ENCODE measurements around the gene CLDN5.
A peak's percentile ranks its signal among the peaks of the same experiment; 100 is the strongest.

Gene CLDN5

GRCh38 chr22:19488285-19488684 is 35.9 kb downstream of the CLDN5 start:
- Histone ChIP-seq H3K27me3 (ENCODE audit: low read depth, low read length) (no peaks in the 10 kb centered on the region), H3K36me3 (ENCODE audit: control insufficient read depth in 1 of 2, insufficient read depth in 2 of 2, low read length in 2 of 2) (no peaks in the 10 kb centered on the region), H3K4me1 (ENCODE audit: control insufficient read depth in 1 of 2, insufficient read depth in 2 of 2, low read length in 2 of 2) (peaks cover 0 to 6% of the 10 kb centered on the region in 2 donors), H3K4me3 (ENCODE audit: low read depth in 1 of 2, low read length in 2 of 2) (no peak overlapping the region), H3K27ac (ENCODE audit: low read length) (no peak overlapping the region), H3K9me3 (ENCODE audit: control insufficient read depth in 1 of 2, low read length in 2 of 2) (no peaks in the 10 kb centered on the region)

- peaks cover 0 to 5% of the 10 kb centered on the region in 2 donors for H3K36me3 ChIP-seq (ENCODE audit: control insufficient read depth in 1 of 2, insufficient read depth in 2 of 2, low read length in 2 of 2)
- H3K9me3 ChIP-seq (ENCODE audit: control insufficient read depth in 1 of 2, low read length in 2 of 2): no peaks in the 10 kb centered on the region
- no peak overlapping the region for H3K27ac ChIP-seq (ENCODE audit: low read length)
- H3K4me3 ChIP-seq (ENCODE audit: low read depth in 1 of 2, low read length in 2 of 2): no peak overlapping the region
- H3K27me3 ChIP-seq (ENCODE audit: low read depth, low read length): no peaks in the 10 kb centered on the region
- H3K4me1 ChIP-seq (ENCODE audit: control insufficient read depth in 1 of 2, insufficient read depth in 2 of 2, low read length in 2 of 2): peaks cover 0 to 7% of the 10 kb centered on the region in 2 donors
Observed at GRCh38 chr22:19483481-19484244, 40.5 kb downstream of the CLDN5 start.

GRCh38 chr22:19482297-19482696 is 41.9 kb downstream of the CLDN5 start:
- Histone ChIP-seq H3K9me3 (ENCODE audit: control insufficient read depth in 1 of 2, low read length in 2 of 2) (no peaks in the 10 kb centered on the region), H3K27ac (ENCODE audit: low read length) (no peak overlapping the region), H3K27me3 (ENCODE audit: low read depth, low read length) (no peaks in the 10 kb centered on the region), H3K4me1 (ENCODE audit: control insufficient read depth in 1 of 2, insufficient read depth in 2 of 2, low read length in 2 of 2) (peaks cover 2 to 17% of the 10 kb centered on the region in 2 donors), H3K36me3 (ENCODE audit: control insufficient read depth in 1 of 2, insufficient read depth in 2 of 2, low read length in 2 of 2) (peaks cover 0 to 5% of the 10 kb centered on the region in 2 donors), H3K4me3 (ENCODE audit: low read depth in 1 of 2, low read length in 2 of 2) (no peak overlapping the region)

GRCh38 chr22:19480789-19481188 is 43.4 kb downstream of the CLDN5 start:
- Histone ChIP-seq H3K4me3 (ENCODE audit: low read depth in 1 of 2, low read length in 2 of 2) (no peak overlapping the region), H3K27ac (ENCODE audit: low read length) (no peak overlapping the region)

GRCh38 chr22:19480173-19480568 is 44.0 kb downstream of the CLDN5 start:
- Histone ChIP-seq H3K27me3 (ENCODE audit: low read depth, low read length) (no peaks in the 10 kb centered on the region), H3K9me3 (ENCODE audit: control insufficient read depth in 1 of 2, low read length in 2 of 2) (no peaks in the 10 kb centered on the region), H3K27ac (ENCODE audit: low read length) (no peak overlapping the region), H3K4me1 (ENCODE audit: control insufficient read depth in 1 of 2, insufficient read depth in 2 of 2, low read length in 2 of 2) (peaks cover 4 to 21% of the 10 kb centered on the region in 2 donors), H3K36me3 (ENCODE audit: control insufficient read depth in 1 of 2, insufficient read depth in 2 of 2, low read length in 2 of 2) (peaks cover 0 to 5% of the 10 kb centered on the region in 2 donors), H3K4me3 (ENCODE audit: low read depth in 1 of 2, low read length in 2 of 2) (peak overlapping the region; percentile 45 to 95)

More at GRCh38 chr22:19480789-19481188, 43.4 kb downstream of the CLDN5 start:
- Histone ChIP-seq H3K9me3 (ENCODE audit: control insufficient read depth in 1 of 2, low read length in 2 of 2) (no peaks in the 10 kb centered on the region), H3K27me3 (ENCODE audit: low read depth, low read length) (no peaks in the 10 kb centered on the region), H3K4me1 (ENCODE audit: control insufficient read depth in 1 of 2, insufficient read depth in 2 of 2, low read length in 2 of 2) (peaks cover 4 to 21% of the 10 kb centered on the region in 2 donors), H3K36me3 (ENCODE audit: control insufficient read depth in 1 of 2, insufficient read depth in 2 of 2, low read length in 2 of 2) (peaks cover 0 to 5% of the 10 kb centered on the region in 2 donors)

GRCh38 chr22:19479355-19480172 is 44.6 kb downstream of the CLDN5 start, which contains the start of gene CDC45:
CDC45 (plus strand) TSS chr22:19479920; CDS start chr22:19479969, 49 bp downstream.
- Histone ChIP-seq H3K27ac (ENCODE audit: low read length) (peak within 1 kb of the TSS; percentile 96), H3K4me3 (ENCODE audit: low read depth in 1 of 2, low read length in 2 of 2) (peak within 1 kb of the TSS; percentile 82 to 95), H3K27me3 (ENCODE audit: low read depth, low read length) (no peaks in the 10 kb centered on the region), H3K4me1 (ENCODE audit: control insufficient read depth in 1 of 2, insufficient read depth in 2 of 2, low read length in 2 of 2) (peaks cover 4 to 21% of the 10 kb centered on the region in 2 donors), H3K9me3 (ENCODE audit: control insufficient read depth in 1 of 2, low read length in 2 of 2) (no peaks in the 10 kb centered on the region), H3K36me3 (ENCODE audit: control insufficient read depth in 1 of 2, insufficient read depth in 2 of 2, low read length in 2 of 2) (peaks cover 0 to 8% of the 10 kb centered on the region in 2 donors)

- Histone ChIP-seq H3K4me3 (ENCODE audit: low read depth in 1 of 2, low read length in 2 of 2) (peak within 1 kb of the TSS; percentile 82 to 95), H3K4me1 (ENCODE audit: control insufficient read depth in 1 of 2, insufficient read depth in 2 of 2, low read length in 2 of 2) (peaks cover 4 to 21% of the 10 kb centered on the region in 2 donors), H3K27ac (ENCODE audit: low read length) (peak within 1 kb of the TSS; percentile 96), H3K36me3 (ENCODE audit: control insufficient read depth in 1 of 2, insufficient read depth in 2 of 2, low read length in 2 of 2) (peaks cover 1 to 12% of the 10 kb centered on the region in 2 donors), H3K9me3 (ENCODE audit: control insufficient read depth in 1 of 2, low read length in 2 of 2) (no peaks in the 10 kb centered on the region), H3K27me3 (ENCODE audit: low read depth, low read length) (no peaks in the 10 kb centered on the region)
Observed at GRCh38 chr22:19478901-19479354, 45.3 kb downstream of the CLDN5 start, which contains the start of gene UFD1. UFD1 (minus strand) TSS chr22:19479193; CDS start chr22:19479085, 108 bp downstream.

GRCh38 chr22:19478045-19478900 is 45.9 kb downstream of the CLDN5 start:
- peaks cover 8 to 19% of the 10 kb centered on the region in 2 donors for H3K36me3 ChIP-seq (ENCODE audit: control insufficient read depth in 1 of 2, insufficient read depth in 2 of 2, low read length in 2 of 2)
- H3K9me3 ChIP-seq (ENCODE audit: control insufficient read depth in 1 of 2, low read length in 2 of 2): no peaks in the 10 kb centered on the region
- no peaks in the 10 kb centered on the region for H3K27me3 ChIP-seq (ENCODE audit: low read depth, low read length)
- H3K4me1 ChIP-seq (ENCODE audit: control insufficient read depth in 1 of 2, insufficient read depth in 2 of 2, low read length in 2 of 2): peaks cover 4 to 21% of the 10 kb centered on the region in 2 donors
- peak overlapping the region; percentile 82 to 95 for H3K4me3 ChIP-seq (ENCODE audit: low read depth in 1 of 2, low read length in 2 of 2)
- peak overlapping the region; percentile 96 for H3K27ac ChIP-seq (ENCODE audit: low read length)

- H3K4me1 ChIP-seq (ENCODE audit: control insufficient read depth in 1 of 2, insufficient read depth in 2 of 2, low read length in 2 of 2): peaks cover 4 to 21% of the 10 kb centered on the region in 2 donors
- peaks cover 14 to 26% of the 10 kb centered on the region in 2 donors for H3K36me3 ChIP-seq (ENCODE audit: control insufficient read depth in 1 of 2, insufficient read depth in 2 of 2, low read length in 2 of 2)
- peak overlapping the region; percentile 82 to 95 for H3K4me3 ChIP-seq (ENCODE audit: low read depth in 1 of 2, low read length in 2 of 2)
- peak overlapping the region; percentile 96 for H3K27ac ChIP-seq (ENCODE audit: low read length)
- no peaks in the 10 kb centered on the region for H3K27me3 ChIP-seq (ENCODE audit: low read depth, low read length)
- H3K9me3 ChIP-seq (ENCODE audit: control insufficient read depth in 1 of 2, low read length in 2 of 2): no peaks in the 10 kb centered on the region
Observed at GRCh38 chr22:19477321-19478044, 46.7 kb downstream of the CLDN5 start.

- no peaks in the 10 kb centered on the region for H3K9me3 ChIP-seq (ENCODE audit: control insufficient read depth in 1 of 2, low read length in 2 of 2)
- H3K27me3 ChIP-seq (ENCODE audit: low read depth, low read length): no peaks in the 10 kb centered on the region
- no peak overlapping the region for H3K4me3 ChIP-seq (ENCODE audit: low read depth in 1 of 2, low read length in 2 of 2)
- H3K36me3 ChIP-seq (ENCODE audit: control insufficient read depth in 1 of 2, insufficient read depth in 2 of 2, low read length in 2 of 2): peaks cover 29 to 41% of the 10 kb centered on the region in 2 donors
- no peak overlapping the region for H3K27ac ChIP-seq (ENCODE audit: low read length)
- H3K4me1 ChIP-seq (ENCODE audit: control insufficient read depth in 1 of 2, insufficient read depth in 2 of 2, low read length in 2 of 2): peaks cover 4 to 21% of the 10 kb centered on the region in 2 donors
Observed at GRCh38 chr22:19476023-19476422, 48.2 kb downstream of the CLDN5 start.

Measured in muscle layer of duodenum (tissue), 2 donors.